Raji (cell line): ENCODE measurements around the gene RAET1G.

ENCODE experiments used
- POLR2A ChIP-seq: IDR thresholded peaks from 2 replicates; pipeline ENCODE4 v1.6.1; 2011; ENCODE audit warnings: low read depth, low read length, control low read depth; ENCODE audit not compliant: insufficient read depth

The RAET1G gene

DNA sequence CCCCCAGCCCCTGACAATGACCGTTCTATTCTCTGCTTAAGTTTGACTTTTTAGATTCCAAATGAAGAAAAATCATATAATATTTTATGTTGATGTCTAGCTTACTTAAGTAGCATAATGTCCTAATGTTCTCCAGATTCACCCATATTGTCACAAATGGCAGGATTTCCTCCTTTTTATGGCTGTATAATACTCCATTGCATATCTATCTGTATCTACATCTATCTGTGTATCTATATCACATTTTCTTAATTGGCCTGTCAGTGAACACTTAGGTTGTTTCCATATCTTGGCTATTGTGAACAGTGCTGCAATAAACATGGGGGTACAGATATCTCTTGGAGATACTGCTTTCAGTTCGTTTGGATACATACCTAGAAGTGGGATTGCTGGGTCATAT is 51.7 kb downstream of the RAET1G start:
- no peak for TF ChIP-seq POLR2A

DNA sequence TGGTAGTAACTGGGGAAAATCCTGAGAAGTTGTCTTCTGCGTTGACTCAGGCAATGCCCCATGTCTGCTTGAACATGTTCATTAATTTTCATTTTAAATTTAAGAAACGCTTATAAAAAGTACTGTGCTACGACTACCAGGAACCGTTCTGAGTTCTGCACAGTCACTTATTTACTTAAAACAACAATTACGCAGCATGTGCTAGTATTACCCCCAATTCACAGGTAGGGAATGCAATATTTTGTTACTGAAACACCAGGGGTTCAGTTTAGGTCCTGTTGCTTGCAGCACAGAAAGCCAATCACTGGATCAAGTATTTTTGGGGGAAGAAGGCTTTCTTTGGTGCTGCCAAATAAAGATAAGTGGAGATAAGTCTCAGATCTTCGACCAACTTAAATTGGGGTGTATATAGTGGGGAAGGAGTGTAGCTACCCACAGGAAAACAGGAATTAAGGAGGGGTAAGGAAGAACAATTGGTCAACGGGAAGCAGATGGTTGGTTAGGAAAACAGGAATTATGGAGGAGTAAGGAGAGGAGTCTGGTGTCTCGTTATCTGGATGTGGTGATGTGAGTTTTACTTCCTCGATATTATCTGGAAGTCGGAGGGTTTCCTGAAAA is 53.5 kb downstream of the RAET1G start:
- no peak for TF ChIP-seq POLR2A

DNA sequence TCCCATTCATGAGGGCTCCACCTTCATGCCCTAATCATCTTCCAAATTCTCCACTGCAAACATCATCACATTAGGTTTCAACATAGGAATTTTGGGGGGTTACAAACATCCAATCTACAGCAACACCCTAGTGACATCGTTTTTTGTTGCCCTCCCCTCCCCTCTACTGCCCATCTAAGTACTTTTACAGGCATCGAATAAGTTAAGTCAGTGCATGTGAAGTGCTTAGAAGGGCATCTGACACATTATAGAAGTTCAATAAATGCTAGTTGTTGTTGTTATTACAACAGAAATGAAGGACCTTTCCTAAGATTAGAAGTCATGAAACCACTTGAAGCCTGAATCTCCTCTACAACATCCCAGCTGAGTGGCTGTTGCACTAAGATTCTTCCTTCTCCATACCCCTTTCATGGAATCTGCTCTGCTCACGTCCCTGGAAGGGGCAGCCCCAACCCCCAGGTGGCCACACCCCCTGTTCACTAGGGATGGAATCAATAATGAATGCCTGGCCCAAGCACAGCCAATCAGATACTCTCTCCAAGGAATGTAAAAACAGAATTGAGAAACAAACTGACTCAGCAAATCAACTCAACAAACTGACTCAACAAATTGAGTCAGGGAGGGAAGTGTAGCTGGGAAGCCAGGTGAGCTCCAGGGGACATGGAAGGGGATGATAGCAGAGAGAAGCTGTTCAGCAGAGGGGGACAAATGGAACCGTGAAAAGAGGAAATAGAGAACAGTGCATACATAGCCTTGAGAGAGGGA is 54.9 kb downstream of the RAET1G start:
- no peak for TF ChIP-seq POLR2A
